HG03280 (cell line): ENCODE results near the gene ACSM4.
"Not testable (repeated sequence)": the region's sequence is repeated elsewhere in the genome, so short reads cannot be mapped to it uniquely, and the experiment has no call there.

ENCODE experiments used
- ATAC-seq: cut with Tn5 transposase; IDR thresholded peaks from one replicate; pipeline ENCODE4 v1.9.1; 2021; ENCODE audit warnings: mild to moderate bottlenecking, moderate library complexity; ENCODE audit not compliant: unreplicated experiment

The ACSM4 gene

DNA sequence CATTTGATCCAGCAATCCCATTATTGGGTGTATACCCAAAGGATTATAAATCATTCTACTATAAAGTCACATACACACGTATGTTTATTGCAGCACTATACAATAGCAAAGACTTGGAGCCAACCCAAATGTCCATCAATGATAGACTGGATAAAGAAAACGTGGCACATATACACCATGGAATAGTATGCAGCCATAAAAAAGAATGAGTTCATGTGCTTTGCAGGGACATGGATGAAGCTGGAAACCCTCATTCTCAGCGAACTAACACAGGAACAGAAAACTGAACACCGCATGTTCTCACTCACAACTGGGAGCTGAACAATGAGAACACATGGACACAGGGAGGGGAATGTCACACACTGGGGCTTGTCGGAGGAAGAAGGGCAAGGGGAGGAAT is 33.9 kb downstream of the ACSM4 start:
- not testable (repeated sequence) for ATAC-seq

GRCh38 chr12:7339675-7340074 is 35.8 kb downstream of the ACSM4 start:
- no peak for ATAC-seq

GRCh38 chr12:7344833-7345606 is 41.1 kb downstream of the ACSM4 start:
- ATAC-seq = no peak

DNA sequence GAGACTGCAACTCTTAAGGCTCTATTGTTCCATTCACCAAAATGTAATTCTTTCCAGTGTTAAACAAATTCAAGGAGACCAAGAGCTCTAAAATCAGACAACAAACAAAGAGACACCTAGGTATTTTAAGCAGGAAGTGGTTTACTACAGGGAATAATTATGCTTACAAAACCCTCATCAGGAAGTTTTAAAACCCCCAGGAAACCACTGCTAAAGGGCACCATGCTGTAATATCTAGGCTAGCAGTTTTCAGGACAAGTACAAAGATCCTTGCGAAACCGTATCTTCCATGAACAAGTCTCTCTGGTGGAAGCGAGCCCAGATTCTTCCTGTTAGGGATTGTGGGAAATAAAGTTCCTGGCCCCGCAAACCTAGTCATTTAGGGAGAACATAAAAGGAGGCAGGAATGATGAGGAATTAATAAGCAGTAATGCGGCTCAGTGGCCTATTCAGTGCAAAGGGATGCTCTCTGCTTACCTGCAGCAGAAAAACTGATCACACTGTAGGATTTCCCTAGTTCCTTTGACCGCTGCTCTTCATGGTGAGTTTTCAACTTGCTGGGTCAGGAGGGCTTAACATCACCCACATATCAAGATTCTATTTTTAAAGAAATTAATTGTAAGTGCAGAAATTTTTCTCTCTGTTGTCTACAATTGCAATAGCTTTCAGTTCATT is 42.8 kb downstream of the ACSM4 start:
- ATAC-seq = no peak

DNA sequence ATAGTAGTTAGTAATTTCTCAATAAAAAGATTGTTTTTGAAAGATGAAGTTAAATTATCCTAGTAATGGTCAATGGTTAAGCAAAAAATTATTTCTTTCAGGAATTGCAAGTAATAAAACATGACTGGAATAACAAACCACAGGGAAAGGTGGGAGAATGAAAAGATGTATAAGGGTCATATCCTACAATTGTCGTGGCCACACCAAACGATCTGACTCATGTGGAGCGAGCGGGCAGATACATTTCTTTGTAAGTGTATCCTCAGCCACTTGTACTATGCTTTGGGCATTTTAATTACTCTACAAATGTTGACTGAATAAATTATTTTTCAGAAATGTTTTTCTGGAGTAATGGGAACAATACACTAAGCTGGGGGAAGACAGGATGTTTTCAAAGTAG is 45.5 kb downstream of the ACSM4 start:
- ATAC-seq = no peak

GRCh38 chr12:7351177-7351576 is 47.3 kb downstream of the ACSM4 start:
- no peak for ATAC-seq

DNA sequence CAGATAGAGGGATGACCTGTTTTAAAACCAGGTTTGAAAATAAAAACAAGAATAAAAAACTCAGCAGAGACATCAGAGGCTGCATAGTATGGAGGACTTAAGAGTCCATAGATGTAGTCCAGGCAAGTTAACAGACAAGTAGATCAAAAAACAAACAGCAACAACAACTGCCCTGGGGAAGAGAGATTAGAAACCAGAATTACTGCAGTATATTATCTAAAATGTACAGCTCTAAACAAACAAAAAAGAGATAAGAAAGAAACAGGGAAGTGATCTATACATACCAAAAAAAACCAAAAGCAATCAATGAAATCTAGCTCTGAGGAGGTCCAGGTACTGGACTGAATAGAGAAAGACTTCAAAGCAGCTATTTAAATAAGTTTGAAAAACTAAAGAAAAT is 48.8 kb downstream of the ACSM4 start:
- no peak for ATAC-seq

- no peak for ATAC-seq
Measured at GRCh38 chr12:7354529-7354928, 50.7 kb downstream of the ACSM4 start.

DNA sequence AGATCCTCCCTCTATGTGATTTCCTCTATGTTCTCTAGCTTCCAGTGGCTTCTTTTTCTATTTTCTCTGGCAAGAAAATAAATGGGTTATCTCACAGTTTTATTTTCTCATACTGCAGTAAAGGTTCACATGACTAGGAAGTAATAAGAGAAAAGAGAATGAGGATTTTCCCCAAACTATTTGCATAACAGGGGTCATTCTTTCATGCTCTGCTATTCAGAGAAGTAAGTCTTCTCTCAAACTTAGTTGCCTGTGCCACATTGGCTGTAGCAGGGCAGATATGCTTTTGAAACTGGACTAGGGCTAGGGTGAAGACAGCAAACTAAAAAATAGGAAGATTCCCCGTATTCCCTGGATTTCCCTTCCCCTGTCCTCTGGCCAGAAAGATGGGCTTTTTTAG is 57.4 kb downstream of the ACSM4 start:
- ATAC-seq = no peak

DNA sequence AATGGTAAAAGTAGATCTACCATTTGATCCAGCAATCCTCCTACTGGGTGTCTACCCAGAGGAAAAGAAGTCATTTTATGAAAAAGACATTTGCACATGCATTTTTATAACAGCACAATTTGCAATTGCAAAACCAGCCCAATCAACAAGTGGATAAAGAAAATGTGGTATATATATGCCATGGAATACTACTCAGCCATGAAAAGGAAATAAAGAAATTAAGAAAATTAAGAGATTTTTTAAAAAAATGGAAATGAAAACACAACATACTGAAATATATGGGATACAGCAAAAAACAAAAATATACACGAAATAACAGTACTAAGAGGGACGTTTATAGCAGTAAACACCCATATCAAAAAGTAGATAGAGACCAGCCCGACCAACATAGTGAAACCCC is 58.9 kb downstream of the ACSM4 start:
- no peak for ATAC-seq

- ATAC-seq = no peak
Measured at GRCh38 chr12:7369274-7369729, 65.4 kb downstream of the ACSM4 start.

DNA sequence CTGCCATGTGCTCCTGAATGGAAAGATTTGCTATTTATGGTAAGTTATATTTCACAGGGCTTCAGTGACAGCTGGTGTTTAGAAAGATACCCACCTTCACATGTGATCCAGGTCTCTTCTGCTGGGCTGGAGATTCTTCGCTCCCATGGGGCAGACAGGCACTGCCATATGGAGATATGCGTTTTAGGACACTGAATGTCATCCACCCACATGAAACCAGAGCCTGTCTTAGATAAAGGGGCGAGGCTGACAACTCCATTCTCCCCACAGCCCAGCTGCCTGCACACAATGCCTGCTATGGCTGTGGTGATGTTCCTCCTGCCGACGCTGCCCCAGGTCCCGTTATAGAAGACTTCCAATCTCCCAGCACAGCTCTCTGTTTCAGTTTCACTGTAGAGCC is 69.4 kb downstream of the ACSM4 start:
- ATAC-seq = no peak

GRCh38 chr12:7374423-7375144 is 70.7 kb downstream of the ACSM4 start:
- no peak for ATAC-seq

DNA sequence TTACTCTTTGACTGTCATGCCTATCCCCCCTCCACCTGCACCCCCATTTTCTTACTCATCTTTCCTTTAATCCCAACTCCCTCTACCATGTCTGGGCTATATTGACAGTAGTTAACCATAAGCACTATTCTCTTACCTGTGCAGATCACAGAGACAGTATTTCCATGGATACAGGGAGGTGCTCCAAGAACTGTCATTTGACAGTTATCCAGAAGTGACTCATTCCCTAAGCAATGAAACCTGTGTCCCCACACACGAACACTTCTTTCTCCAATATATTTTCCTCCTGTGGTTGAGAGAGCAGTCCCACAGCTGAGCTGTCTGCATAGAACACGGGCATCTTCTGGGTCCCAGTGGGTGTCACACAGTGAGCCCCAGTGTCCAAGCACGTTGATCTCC is 71.3 kb downstream of the ACSM4 start:
- ATAC-seq = no peak

DNA sequence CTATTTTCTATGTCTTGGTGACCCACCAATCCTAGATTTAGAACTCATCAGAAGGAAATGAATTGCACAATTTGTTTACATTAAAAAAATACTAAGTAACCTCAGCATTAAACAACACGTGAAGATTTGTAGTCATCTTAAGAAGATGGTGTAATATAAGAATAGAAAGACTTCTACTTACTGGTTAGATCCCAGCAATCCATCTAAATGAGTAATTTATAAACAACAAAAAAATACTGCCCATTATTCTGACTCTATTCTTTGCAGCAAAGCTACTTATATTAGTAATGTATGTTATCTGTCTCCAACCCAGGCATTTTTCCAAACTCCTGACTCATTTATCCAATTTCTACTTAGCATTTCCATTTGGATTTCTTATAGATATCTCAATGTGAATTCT is 72.3 kb downstream of the ACSM4 start:
- no peak for ATAC-seq
